Heart left ventricle (tissue), 16 donors: ENCODE measurements around the gene FBXO48. TPM values are rescaled to one million over a fixed set of nuclear protein-coding genes. Genes with fewer than 3 reads are reported as not detected.

Source experiments
- ATAC-seq, 4 donors: fragments of 200-7000 bp; cut with Tn5 transposase; one replicate each; pipeline ENCODE4 v1.9.1; 2020 to 2022; ENCODE audit warnings: moderate library complexity in 4 of 4, mild to moderate bottlenecking in 3 of 4, moderate number of reproducible peaks in 1 of 4
- DNase-seq, 5 donors: peaks; one replicate each; pipeline ENCODE4 v3.0.0-alpha.2; 2020
- H3K27ac ChIP-seq, 12 donors: fragments of 200-600 bp; sonication (generic) in 4 of 12; one replicate each; pipeline versions ENCODE4 v1.5.0 to v1.8.0; 2016 to 2022; ENCODE audit warnings: mild to moderate bottlenecking in 2 of 12
- H3K27me3 ChIP-seq, 9 donors: fragments of 200-600 bp; sonication (generic) in 2 of 9; one replicate each; pipeline versions ENCODE4 v1.5.1 to v1.8.0; 2016 to 2022; ENCODE audit warnings: mild to moderate bottlenecking in 3 of 9
- H3K36me3 ChIP-seq, 9 donors: fragments of 200-600 bp; sonication (generic) in 2 of 9; one replicate each; pipeline versions ENCODE4 v1.5.0 to v1.8.0; 2018 to 2022; ENCODE audit warnings: mild to moderate bottlenecking in 2 of 9
- H3K4me1 ChIP-seq, 12 donors: fragments of 200-600 bp; sonication (generic) in 4 of 12; one replicate each; pipeline versions ENCODE4 v1.5.0 to v1.8.0; 2016 to 2022; ENCODE audit warnings: mild to moderate bottlenecking in 3 of 12
- H3K4me3 ChIP-seq, 12 donors: fragments of 200-600 bp; sonication (generic) in 4 of 12; one replicate each; pipeline versions ENCODE4 v1.5.0 to v1.8.0; 2017 to 2022; ENCODE audit warnings: mild to moderate bottlenecking in 9 of 12, moderate library complexity in 4 of 12
- H3K9me3 ChIP-seq, 12 donors: fragments of 200-600 bp; sonication (generic) in 4 of 12; one replicate each; pipeline versions ENCODE4 v1.5.0 to v1.8.0; 2016 to 2022; ENCODE audit warnings: mild to moderate bottlenecking in 1 of 12
- POLR2A ChIP-seq, 2 donors: fragments of 450-650 bp; IDR thresholded peaks; one replicate each; pipeline ENCODE4 v1.6.1; 2017; ENCODE audit warnings: antibody characterized with exemption in 2 of 2, mild to moderate bottlenecking in 2 of 2, moderate library complexity in 2 of 2
- WGBS, 4 donors: extraction: QIAGEN DNeasy Blood & Tissue Kit in 2 of 4; methylation state at CpG; one replicate each; pipeline versions ENCODE4 v1.1.5 to v1.1.7; 2013 to 2018; 5-methylcytosine and 5-hydroxymethylcytosine counted together
- intact Hi-C, 10 donors: fragments of 100-400 bp; cut with DNase I; formaldehyde crosslinking; loops; one replicate each; pipeline versions ENCODE4 v1.11.1 to v1.14.2; 2022
- polyA plus RNA-seq, 2 donors: library from polyadenylated mRNA; stranded (reverse); fragments of 200-250 nt; gene quantifications; one replicate each; pipeline ENCODE4 v1.2.3, GENCODE V29; 2013
- total RNA-seq, 9 donors: library from RNA; depleted of rRNA in 2 of 9; stranded (reverse); fragments of >200 nt in 2 of 9; fragmentation: NEBNext Ultra II Directional in 3 of 9; extraction: Animal tissue kit (Norgen Biotek cat#: 25700) in 3 of 9; gene quantifications; one replicate each; pipeline versions ENCODE4 v1.1.0 to v1.2.4, GENCODE V29; 2016 to 2023
- TF ChIP-seq, protein P1 (sequence below), 12 donors: fragments of 200-600 bp; sonication (generic) in 4 of 12; IDR thresholded peaks; one replicate each; pipeline versions ENCODE4 v1.5.0 to v1.8.0; 2018 to 2022; ENCODE audit warnings: antibody characterized with exemption in 12 of 12, mild to moderate bottlenecking in 5 of 12
- donor health status: ischemic (EF 13 %, LVEDD 7.1; RV severe dilation, severe dysfunction).
- donor health status: healthy with polysubstance abuse.
- donor health status: DM: no; HTN: yes; CAD: no.
- donor health status: DM: no; HTN: no; CAD: no.
- donor health status: ischemic (EF 25% LVEDD 6.9; RV normal size, moderate dysfunction).
- donor health status: ischemic (EF 25% LVEDD 5.7; RV mildly dilated, moderate dysfunction).
- donor health status: healthy.
- donor health status: DM: yes; HTN: yes; CAD: no.
- donor health status: ischemic (EF 35%, LVEDD 5.7; RV mildly dilated, moderate dysfunction).
- donor health status: nonischemic (EF 11% LVEDD 7.7; RV severe dilation, severe dysfunction).
- donor health status: DM: yes; HTN: yes; CAD: no.
- donor health status: PGD.
- donor health status: ischemic (EF 29% LVEDD 5.4; RV normal size, mild dysfunction).
- donor health status: nonischemic (EF 23%, LVEDD 6.1; RV moderate dilation, normal function).

The FBXO48 gene
- total and polyA plus RNA-seq, 11 donors, result 0.42 to 1.3 (median 1.1) TPM

DNA sequence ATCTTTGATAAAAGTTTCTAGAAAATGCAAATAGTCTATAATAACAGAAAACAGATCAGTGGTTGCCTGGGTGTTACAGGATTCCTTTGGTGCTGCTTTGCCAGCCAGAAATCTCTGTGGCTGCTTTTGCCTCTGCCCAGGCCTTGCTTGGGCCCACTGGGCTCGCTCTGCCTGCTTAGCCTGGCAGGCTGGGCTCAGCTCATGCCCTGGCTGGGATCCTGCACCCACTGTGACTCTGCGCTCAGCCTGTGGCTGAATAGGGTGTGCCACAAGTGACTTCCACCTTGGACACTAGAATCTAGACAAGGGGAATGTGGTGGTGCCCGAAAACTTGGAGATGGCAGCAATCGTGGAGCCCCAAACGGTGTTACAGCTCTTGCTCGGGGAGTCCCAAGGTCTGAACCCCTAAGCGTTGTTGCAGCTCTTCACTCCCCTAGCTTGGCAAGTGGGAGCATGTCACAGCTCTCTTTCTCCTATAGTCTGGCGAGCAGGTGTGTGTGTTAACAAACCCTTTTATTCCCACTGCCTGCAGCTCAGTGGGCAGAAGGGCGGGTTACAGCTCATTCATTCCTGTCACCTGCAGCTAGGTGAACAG is 50.9 kb downstream of the FBXO48 start:
- Histone ChIP-seq H3K27ac (no peak overlapping the region), H3K27me3 (no peaks in the 10 kb centered on the region), H3K9me3 (no peaks in the 10 kb centered on the region), H3K36me3 (no peaks in the 10 kb centered on the region), H3K4me1 (peaks cover 0 to 24% (median 0%) of the 10 kb centered on the region in 12 donors), H3K4me3 (no peak overlapping the region)
- no peak for DNase-seq
- no peak for TF ChIP-seq POLR2A (IDR thresholded peaks at IDR 0.05)
- TF ChIP-seq, protein P1, sequence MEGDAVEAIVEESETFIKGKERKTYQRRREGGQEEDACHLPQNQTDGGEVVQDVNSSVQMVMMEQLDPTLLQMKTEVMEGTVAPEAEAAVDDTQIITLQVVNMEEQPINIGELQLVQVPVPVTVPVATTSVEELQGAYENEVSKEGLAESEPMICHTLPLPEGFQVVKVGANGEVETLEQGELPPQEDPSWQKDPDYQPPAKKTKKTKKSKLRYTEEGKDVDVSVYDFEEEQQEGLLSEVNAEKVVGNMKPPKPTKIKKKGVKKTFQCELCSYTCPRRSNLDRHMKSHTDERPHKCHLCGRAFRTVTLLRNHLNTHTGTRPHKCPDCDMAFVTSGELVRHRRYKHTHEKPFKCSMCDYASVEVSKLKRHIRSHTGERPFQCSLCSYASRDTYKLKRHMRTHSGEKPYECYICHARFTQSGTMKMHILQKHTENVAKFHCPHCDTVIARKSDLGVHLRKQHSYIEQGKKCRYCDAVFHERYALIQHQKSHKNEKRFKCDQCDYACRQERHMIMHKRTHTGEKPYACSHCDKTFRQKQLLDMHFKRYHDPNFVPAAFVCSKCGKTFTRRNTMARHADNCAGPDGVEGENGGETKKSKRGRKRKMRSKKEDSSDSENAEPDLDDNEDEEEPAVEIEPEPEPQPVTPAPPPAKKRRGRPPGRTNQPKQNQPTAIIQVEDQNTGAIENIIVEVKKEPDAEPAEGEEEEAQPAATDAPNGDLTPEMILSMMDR (IDR thresholded peaks at IDR 0.05), result no peak
- 96 to 98% (median 97%) methylated on average over 9 of the region's 9 CpGs for WGBS, 4 donors
- ATAC-seq, result no peak
- intact Hi-C loops, result no loop called here

GRCh38 chr2:68415521-68415920 is 51.6 kb downstream of the FBXO48 start:
- Histone ChIP-seq H3K9me3 (no peaks in the 10 kb centered on the region), H3K27me3 (no peaks in the 10 kb centered on the region), H3K27ac (no peak overlapping the region), H3K4me3 (no peak overlapping the region), H3K36me3 (no peaks in the 10 kb centered on the region), H3K4me1 (peaks cover 0 to 25% (median 0%) of the 10 kb centered on the region in 12 donors)
- TF ChIP-seq POLR2A (IDR thresholded peaks at IDR 0.05), result no peak
- TF ChIP-seq, protein P1 (IDR thresholded peaks at IDR 0.05), result no peak
- no peak for DNase-seq
- intact Hi-C loops, result no loop called here
- no peak for ATAC-seq

DNA sequence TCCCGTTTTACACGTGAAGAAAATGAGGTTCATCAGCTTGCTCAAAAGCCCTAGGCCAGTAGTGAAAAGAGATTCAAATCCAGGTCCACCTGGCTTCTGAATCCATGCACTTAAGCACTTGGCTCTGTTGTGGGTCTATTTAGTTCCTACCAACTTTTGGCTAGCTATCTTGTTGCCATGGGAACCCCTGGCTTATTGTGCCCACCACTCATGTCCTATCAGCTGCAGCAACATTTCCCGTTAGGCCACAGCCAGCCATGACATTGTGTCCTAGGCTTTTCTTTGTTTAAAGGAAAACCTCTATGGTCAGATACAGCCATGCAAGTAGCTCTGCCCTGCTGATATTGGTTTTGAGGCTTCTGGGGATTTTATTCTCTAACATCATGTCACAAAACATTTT is 52.2 kb downstream of the FBXO48 start:
- no peak for TF ChIP-seq POLR2A (IDR thresholded peaks at IDR 0.05)
- TF ChIP-seq, protein P1 (IDR thresholded peaks at IDR 0.05), result no peak
- DNase-seq, result no peak
- Histone ChIP-seq H3K36me3 (no peaks in the 10 kb centered on the region), H3K27ac (peak overlapping the region in 1 of 12 donors; percentile 6), H3K4me3 (no peak overlapping the region), H3K9me3 (no peaks in the 10 kb centered on the region), H3K4me1 (peaks cover 0 to 25% (median 0%) of the 10 kb centered on the region in 12 donors), H3K27me3 (no peaks in the 10 kb centered on the region)
- peak; percentile 32 to 90 (median 54) for ATAC-seq
- 41 to 51% (median 45%) methylated on average over 3 of the region's 3 CpGs for WGBS, 4 donors
- intact Hi-C loops, result no loop called here

DNA sequence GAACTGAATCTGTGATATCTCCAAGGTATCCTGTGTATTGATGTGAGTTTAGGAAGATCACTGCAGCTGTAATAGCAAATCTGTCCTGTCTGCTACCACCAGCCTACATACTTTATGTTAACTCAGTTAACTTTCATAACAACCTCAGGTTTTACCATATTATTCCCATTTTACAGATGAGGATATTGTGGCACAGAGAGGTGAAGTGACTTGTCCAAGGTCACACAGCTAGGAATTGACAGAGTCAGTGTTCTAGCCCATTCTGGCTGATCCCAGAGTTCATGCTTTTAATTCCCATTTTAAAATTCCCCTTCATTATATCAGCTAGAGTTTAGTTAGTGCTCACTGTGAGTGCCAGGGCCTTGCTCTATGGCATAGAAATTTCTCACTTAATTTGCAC is 52.6 kb downstream of the FBXO48 start:
- DNase-seq, result no peak
- no peak for TF ChIP-seq POLR2A (IDR thresholded peaks at IDR 0.05)
- TF ChIP-seq, protein P1 (IDR thresholded peaks at IDR 0.05), result no peak
- ATAC-seq, result no peak
- Histone ChIP-seq H3K4me3 (no peak overlapping the region), H3K4me1 (peaks cover 0 to 25% (median 0%) of the 10 kb centered on the region in 12 donors), H3K27ac (no peak overlapping the region), H3K27me3 (no peaks in the 10 kb centered on the region), H3K9me3 (no peaks in the 10 kb centered on the region), H3K36me3 (no peaks in the 10 kb centered on the region)
- intact Hi-C loops, result no loop called here
